GM12875 (cell line): Measurements from ENCODE around the gene GPHN.

ENCODE experiments used
- H3K4me3 ChIP-seq: one replicate; pipeline ENCODE4 v1.5.1; 2011; ENCODE audit warnings: low read depth, low read length, control low read depth
- CTCF ChIP-seq: IDR thresholded peaks from 2 replicates; pipeline ENCODE4 v1.5.1; 2011; ENCODE audit warnings: low read depth, mild to moderate bottlenecking, control low read depth, inconsistent platforms, low read length, moderate library complexity, borderline replicate concordance; ENCODE audit not compliant: insufficient read depth

Gene GPHN

GRCh38 chr14:67002994-67003753, 495.2 kb downstream of the GPHN start:
- no peak overlapping the region for H3K4me3 ChIP-seq
- TF ChIP-seq CTCF = no peak

- no peak overlapping the region for H3K4me3 ChIP-seq
- no peak for TF ChIP-seq CTCF
These were observed 496.6 kb downstream of the GPHN start for GRCh38 chr14:67004521-67004920.

- H3K4me3 ChIP-seq = no peak overlapping the region
- no peak for TF ChIP-seq CTCF
These were observed 502.7 kb downstream of the GPHN start for GRCh38 chr14:67010602-67011001.

GRCh38 chr14:67016856-67017255, 508.9 kb downstream of the GPHN start:
- no peak for TF ChIP-seq CTCF
- no peak overlapping the region for H3K4me3 ChIP-seq

- H3K4me3 ChIP-seq = no peak overlapping the region
- no peak for TF ChIP-seq CTCF
These were observed 510.8 kb downstream of the GPHN start for GRCh38 chr14:67018720-67019119.

- no peak overlapping the region for H3K4me3 ChIP-seq
- TF ChIP-seq CTCF = no peak
These were observed 511.8 kb downstream of the GPHN start for GRCh38 chr14:67019796-67020195.
